Measurements from ENCODE around the gene BPIFB6.

DNA sequence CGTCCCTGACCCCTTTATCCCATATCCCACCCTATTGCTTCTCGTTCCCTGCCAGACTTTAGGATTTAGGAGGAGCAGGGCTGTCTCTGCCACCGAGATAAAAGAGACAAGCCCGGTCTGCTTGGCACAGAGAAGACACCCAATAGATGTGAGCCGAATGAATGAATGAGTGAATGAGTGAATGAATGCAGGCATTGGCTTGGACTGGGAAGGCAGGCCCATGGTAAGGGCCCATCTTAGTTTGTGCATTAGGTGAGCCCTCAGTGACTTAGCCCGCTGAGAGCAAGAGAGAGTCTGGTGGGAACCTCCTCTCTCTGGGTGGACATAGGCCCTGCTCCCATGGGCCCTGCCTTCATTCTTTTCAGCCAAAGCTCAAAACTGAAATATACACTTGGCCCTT is 879 bp upstream of the BPIFB6 start:
- TF ChIP-seq, protein P1, sequence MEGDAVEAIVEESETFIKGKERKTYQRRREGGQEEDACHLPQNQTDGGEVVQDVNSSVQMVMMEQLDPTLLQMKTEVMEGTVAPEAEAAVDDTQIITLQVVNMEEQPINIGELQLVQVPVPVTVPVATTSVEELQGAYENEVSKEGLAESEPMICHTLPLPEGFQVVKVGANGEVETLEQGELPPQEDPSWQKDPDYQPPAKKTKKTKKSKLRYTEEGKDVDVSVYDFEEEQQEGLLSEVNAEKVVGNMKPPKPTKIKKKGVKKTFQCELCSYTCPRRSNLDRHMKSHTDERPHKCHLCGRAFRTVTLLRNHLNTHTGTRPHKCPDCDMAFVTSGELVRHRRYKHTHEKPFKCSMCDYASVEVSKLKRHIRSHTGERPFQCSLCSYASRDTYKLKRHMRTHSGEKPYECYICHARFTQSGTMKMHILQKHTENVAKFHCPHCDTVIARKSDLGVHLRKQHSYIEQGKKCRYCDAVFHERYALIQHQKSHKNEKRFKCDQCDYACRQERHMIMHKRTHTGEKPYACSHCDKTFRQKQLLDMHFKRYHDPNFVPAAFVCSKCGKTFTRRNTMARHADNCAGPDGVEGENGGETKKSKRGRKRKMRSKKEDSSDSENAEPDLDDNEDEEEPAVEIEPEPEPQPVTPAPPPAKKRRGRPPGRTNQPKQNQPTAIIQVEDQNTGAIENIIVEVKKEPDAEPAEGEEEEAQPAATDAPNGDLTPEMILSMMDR (IDR thresholded peaks at IDR 0.05): no peak
- TF ChIP-seq POLR2A (IDR thresholded peaks at IDR 0.05): no peak
